Measurements from ENCODE around the gene ZCCHC7. TPM values are rescaled to one million over a fixed set of nuclear protein-coding genes. Genes with fewer than 3 reads are reported as not detected.

ZCCHC7 gene
- total and polyA plus RNA-seq, 4 donors = 3.3 to 9.7 (median 7.6) TPM

DNA sequence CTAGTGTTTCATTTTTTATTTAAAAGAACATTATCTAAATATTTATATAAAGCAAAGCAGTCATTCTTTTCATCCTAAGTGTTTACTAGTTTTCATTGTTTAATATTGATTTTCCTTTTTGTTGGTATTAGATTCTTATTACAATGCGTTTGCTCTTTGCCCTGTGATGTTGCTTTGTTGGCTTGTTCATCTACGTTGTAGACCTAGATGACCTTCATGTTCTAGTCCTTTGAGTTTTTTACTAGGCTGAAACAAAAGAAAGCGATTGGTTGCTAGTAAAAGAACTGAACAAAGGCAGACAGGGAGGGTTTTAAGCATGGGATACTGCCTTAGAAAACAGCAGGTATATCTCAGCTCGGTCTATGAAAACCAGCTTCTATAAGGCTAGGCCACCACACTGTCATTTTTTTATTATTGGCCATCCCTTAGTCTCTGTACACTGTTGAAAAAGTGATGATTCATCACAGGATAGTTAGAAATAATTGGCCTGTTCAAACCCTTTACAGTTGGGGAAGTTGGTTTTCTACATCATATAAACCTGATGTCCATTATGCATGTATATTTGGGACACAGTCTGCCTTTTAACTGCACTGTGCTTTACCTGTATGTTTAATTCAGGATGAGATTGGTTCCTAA, 119.0 kb downstream of the ZCCHC7 start:
- Histone ChIP-seq H3K27me3 (ENCODE audit: control insufficient read depth in 4 of 4, insufficient read depth in 4 of 4, low read length in 3 of 4) (no peaks in the 10 kb centered on the region), H3K4me1 (ENCODE audit: control insufficient read depth in 4 of 4, insufficient read depth in 4 of 4, low read length in 3 of 4) (no peaks in the 10 kb centered on the region), H3K36me3 (ENCODE audit: control insufficient read depth in 4 of 4, insufficient read depth in 3 of 4, low read depth in 1 of 4, low read length in 3 of 4) (no peaks in the 10 kb centered on the region), H3K9ac (ENCODE audit: low read depth in 1 of 2, low read length in 2 of 2) (no peak overlapping the region), H3K4me3 (ENCODE audit: low read depth in 1 of 3, low read length in 3 of 3) (no peak overlapping the region), H3K9me3 (ENCODE audit: control insufficient read depth in 4 of 4, low read length in 3 of 4) (no peaks in the 10 kb centered on the region), H3K27ac (ENCODE audit: low read depth in 1 of 2, low read length in 2 of 2) (no peak overlapping the region)
- DNase-seq (ENCODE audit: low spot score) = no peak
- WGBS = 69% methylated on average over 4 of the region's 4 CpGs
- no peak for TF ChIP-seq ATF3 (IDR thresholded peaks at IDR 0.05)
- TF ChIP-seq HNF4A (conservative IDR thresholded peaks at IDR 0.05) = peak; percentile 78 to 79
- TF ChIP-seq NR2F2 (IDR thresholded peaks at IDR 0.05) = no peak
- peak; percentile 13 for TF ChIP-seq HNF4G (IDR thresholded peaks at IDR 0.05)
- TF ChIP-seq SP1 (IDR thresholded peaks at IDR 0.05) = peak; percentile 34
- TF ChIP-seq GABPA (IDR thresholded peaks at IDR 0.05 in 1 of 2, conservative IDR thresholded peaks at IDR 0.05 in 1 of 2) = no peak
- peak; percentile 40 to 47 for TF ChIP-seq RXRA (IDR thresholded peaks at IDR 0.05)

- Histone ChIP-seq H3K27ac (ENCODE audit: low read depth in 1 of 2, low read length in 2 of 2) (no peak overlapping the region), H3K4me3 (ENCODE audit: low read depth in 1 of 3, low read length in 3 of 3) (no peak overlapping the region), H3K9me3 (ENCODE audit: control insufficient read depth in 4 of 4, low read length in 3 of 4) (no peaks in the 10 kb centered on the region), H3K36me3 (ENCODE audit: control insufficient read depth in 4 of 4, insufficient read depth in 3 of 4, low read depth in 1 of 4, low read length in 3 of 4) (no peaks in the 10 kb centered on the region), H3K27me3 (ENCODE audit: control insufficient read depth in 4 of 4, insufficient read depth in 4 of 4, low read length in 3 of 4) (no peaks in the 10 kb centered on the region), H3K4me1 (ENCODE audit: control insufficient read depth in 4 of 4, insufficient read depth in 4 of 4, low read length in 3 of 4) (no peaks in the 10 kb centered on the region), H3K9ac (ENCODE audit: low read depth in 1 of 2, low read length in 2 of 2) (no peak overlapping the region)
- DNase-seq (ENCODE audit: low spot score) = no peak
- TF ChIP-seq JUND (IDR thresholded peaks at IDR 0.05) (no peak), FOXA1 (IDR thresholded peaks at IDR 0.05) (no peak), GABPA (IDR thresholded peaks at IDR 0.05 in 1 of 2, conservative IDR thresholded peaks at IDR 0.05 in 1 of 2) (no peak), RXRA (IDR thresholded peaks at IDR 0.05) (no peak), RAD21 (IDR thresholded peaks at IDR 0.05) (no peak), REST (IDR thresholded peaks at IDR 0.05) (no peak), ATF3 (IDR thresholded peaks at IDR 0.05) (no peak)
- TF ChIP-seq, protein P1, sequence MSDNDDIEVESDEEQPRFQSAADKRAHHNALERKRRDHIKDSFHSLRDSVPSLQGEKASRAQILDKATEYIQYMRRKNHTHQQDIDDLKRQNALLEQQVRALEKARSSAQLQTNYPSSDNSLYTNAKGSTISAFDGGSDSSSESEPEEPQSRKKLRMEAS (IDR thresholded peaks at IDR 0.05) = no peak
- 96% methylated on average over 2 of the region's 2 CpGs for WGBS
These were observed 119.5 kb downstream of the ZCCHC7 start for GRCh38 chr9:37239921-37240320.

GRCh38 chr9:37241340-37241739, 121.0 kb downstream of the ZCCHC7 start:
- no peaks in the 10 kb centered on the region for H3K9me3 ChIP-seq (ENCODE audit: control insufficient read depth in 4 of 4, low read length in 3 of 4)
- WGBS = 89% methylated on average over 1 of the region's 1 CpG
- no peaks in the 10 kb centered on the region for H3K27me3 ChIP-seq (ENCODE audit: control insufficient read depth in 4 of 4, insufficient read depth in 4 of 4, low read length in 3 of 4)
- no peak overlapping the region for H3K27ac ChIP-seq (ENCODE audit: low read depth in 1 of 2, low read length in 2 of 2)
- no peaks in the 10 kb centered on the region for H3K4me1 ChIP-seq (ENCODE audit: control insufficient read depth in 4 of 4, insufficient read depth in 4 of 4, low read length in 3 of 4)
- H3K9ac ChIP-seq (ENCODE audit: low read depth in 1 of 2, low read length in 2 of 2) = no peak overlapping the region
- no peak overlapping the region for H3K4me3 ChIP-seq (ENCODE audit: low read depth in 1 of 3, low read length in 3 of 3)
- no peaks in the 10 kb centered on the region for H3K36me3 ChIP-seq (ENCODE audit: control insufficient read depth in 4 of 4, insufficient read depth in 3 of 4, low read depth in 1 of 4, low read length in 3 of 4)
- DNase-seq (ENCODE audit: low spot score) = no peak
- TF ChIP-seq TAF1 (conservative IDR thresholded peaks at IDR 0.05) (no peak), ATF3 (IDR thresholded peaks at IDR 0.05) (no peak), RAD21 (IDR thresholded peaks at IDR 0.05) (no peak), REST (IDR thresholded peaks at IDR 0.05) (no peak), HNF4G (IDR thresholded peaks at IDR 0.05) (no peak), GABPA (IDR thresholded peaks at IDR 0.05 in 1 of 2, conservative IDR thresholded peaks at IDR 0.05 in 1 of 2) (no peak), JUND (IDR thresholded peaks at IDR 0.05) (no peak), FOXA2 (IDR thresholded peaks at IDR 0.05) (no peak), ZBTB33 (IDR thresholded peaks at IDR 0.05) (no peak), FOXA1 (IDR thresholded peaks at IDR 0.05) (no peak), HNF4A (conservative IDR thresholded peaks at IDR 0.05) (no peak)
- TF ChIP-seq, protein P1 (IDR thresholded peaks at IDR 0.05) = no peak
